Measurements from ENCODE around the gene PDK2. TPM values are rescaled to one million over a fixed set of nuclear protein-coding genes. Genes with fewer than 3 reads are reported as not detected.

The PDK2 gene
- total and polyA plus RNA-seq, 5 experiments from 2014 or later: 27.9 to 47.4 (median 44.4) TPM

GRCh38 chr17:50088952-50089825 lies 6.0 kb upstream of the PDK2 start:
- H3K27ac Mint-ChIP-seq: no peak overlapping the region
- no peaks in the 10 kb centered on the region for H3K9me3 Mint-ChIP-seq
- POLR2A ChIA-PET: no interaction called here
- no peak for DNase-seq
- no peak overlapping the region for H3K4me3 Mint-ChIP-seq
- H3K4me1 Mint-ChIP-seq: peaks cover 3 to 6% (median 4%) of the 10 kb centered on the region in 4 donors
- no peak for ATAC-seq
- peaks cover 0 to 2% (median 0%) of the 10 kb centered on the region in 5 donors for H3K27me3 Mint-ChIP-seq
- H3K36me3 Mint-ChIP-seq: no peaks in the 10 kb centered on the region

GRCh38 chr17:50090071-50090470 lies 5.1 kb upstream of the PDK2 start:
- H3K4me1 Mint-ChIP-seq: peaks cover 4 to 11% (median 7%) of the 10 kb centered on the region in 4 donors
- no peak for DNase-seq
- peaks cover 0 to 5% (median 0%) of the 10 kb centered on the region in 5 donors for H3K27me3 Mint-ChIP-seq
- no peaks in the 10 kb centered on the region for H3K9me3 Mint-ChIP-seq
- H3K4me3 Mint-ChIP-seq: no peak overlapping the region
- H3K27ac Mint-ChIP-seq: no peak overlapping the region
- no peak for ATAC-seq
- H3K36me3 Mint-ChIP-seq: no peaks in the 10 kb centered on the region
- POLR2A ChIA-PET: no interaction called here

GRCh38 chr17:50090971-50091917 lies 3.9 kb upstream of the PDK2 start:
- POLR2A ChIA-PET: no interaction called here
- DNase-seq (no peak), ATAC-seq (no peak)
- no peak overlapping the region for H3K4me3 Mint-ChIP-seq
- no peaks in the 10 kb centered on the region for H3K36me3 Mint-ChIP-seq
- H3K9me3 Mint-ChIP-seq: no peaks in the 10 kb centered on the region
- no peak overlapping the region for H3K27ac Mint-ChIP-seq
- peaks cover 0 to 5% (median 0%) of the 10 kb centered on the region in 5 donors for H3K27me3 Mint-ChIP-seq
- H3K4me1 Mint-ChIP-seq: peaks cover 14 to 23% (median 18%) of the 10 kb centered on the region in 4 donors

- ATAC-seq: no peak
- Mint-ChIP-seq H3K27ac (peak overlapping the region in 1 of 10 donors; percentile 22), H3K27me3 (peaks cover 0 to 5% (median 0%) of the 10 kb centered on the region in 5 donors), H3K4me1 (peaks cover 15 to 29% (median 25%) of the 10 kb centered on the region in 4 donors), H3K9me3 (no peaks in the 10 kb centered on the region), H3K4me3 (no peak overlapping the region), H3K36me3 (no peaks in the 10 kb centered on the region)
- POLR2A ChIA-PET: no interaction called here
- no peak for DNase-seq
These were observed 3.2 kb upstream of the PDK2 start for GRCh38 chr17:50091918-50092285.

GRCh38 chr17:50093246-50093645 lies 1.9 kb upstream of the PDK2 start:
- H3K4me1 Mint-ChIP-seq: peaks cover 16 to 34% (median 32%) of the 10 kb centered on the region in 4 donors
- no peak for ATAC-seq

GRCh38 chr17:50093807-50094206 lies 1.3 kb upstream of the PDK2 start:
- no peak for ATAC-seq
- peaks cover 0 to 10% (median 0%) of the 10 kb centered on the region in 3 donors for H3K36me3 Mint-ChIP-seq
- peaks cover 0 to 5% (median 0%) of the 10 kb centered on the region in 5 donors for H3K27me3 Mint-ChIP-seq
- peaks cover 19 to 39% (median 36%) of the 10 kb centered on the region in 4 donors for H3K4me1 Mint-ChIP-seq
- H3K27ac Mint-ChIP-seq: peak overlapping the region in 8 of 10 donors; percentile 93 to 98 (median 96)
- no peak for DNase-seq
- H3K9me3 Mint-ChIP-seq: no peaks in the 10 kb centered on the region
- H3K4me3 Mint-ChIP-seq: peak overlapping the region; percentile 95 to 99 (median 98)
- POLR2A ChIA-PET: interaction anchor here (0.7 to 2.0 kb wide), 11 partner anchors 13 to 881 kb away, joined by 3 to 8 read pairs (median 5); partner anchors contain the start of genes ITGA3 and XYLT2

More at GRCh38 chr17:50093246-50093645, 1.9 kb upstream of the PDK2 start:
- Mint-ChIP-seq H3K27me3 (peaks cover 0 to 5% (median 0%) of the 10 kb centered on the region in 5 donors), H3K36me3 (peaks cover 0 to 5% (median 0%) of the 10 kb centered on the region in 3 donors), H3K4me3 (peak overlapping the region in 3 of 10 donors; percentile 20 to 30 (median 23)), H3K9me3 (no peaks in the 10 kb centered on the region), H3K27ac (peak overlapping the region in 4 of 10 donors; percentile 41 to 69 (median 52))
- no peak for DNase-seq
- POLR2A ChIA-PET: interaction anchor here (0.7 to 2.0 kb wide), 3 partner anchors 12 to 59 kb away, joined by 4 to 8 read pairs (median 7); no protein-coding TSS in a partner anchor

- DNase-seq: peak; percentile 76 to 95 (median 88)
- peaks cover 0 to 5% (median 0%) of the 10 kb centered on the region in 5 donors for H3K27me3 Mint-ChIP-seq
- H3K4me1 Mint-ChIP-seq: peaks cover 19 to 41% (median 37%) of the 10 kb centered on the region in 4 donors
- peak overlapping the region; percentile 95 to 99 (median 98) for H3K4me3 Mint-ChIP-seq
- H3K36me3 Mint-ChIP-seq: peaks cover 0 to 14% (median 0%) of the 10 kb centered on the region in 3 donors
- peak; percentile 44 to 52 for ATAC-seq
- POLR2A ChIA-PET: interaction anchor here (0.7 to 2.0 kb wide), 12 partner anchors 13 to 881 kb away, joined by 3 to 7 read pairs (median 5); partner anchors contain the start of genes ITGA3, PPP1R9B and XYLT2
- no peaks in the 10 kb centered on the region for H3K9me3 Mint-ChIP-seq
- H3K27ac Mint-ChIP-seq: peak overlapping the region; percentile 93 to 98 (median 96)
These were observed 853 bp upstream of the PDK2 start for GRCh38 chr17:50094243-50094752.

GRCh38 chr17:50095626-50096037 lies 481 bp downstream of the PDK2 start:
- no peak for DNase-seq
- Mint-ChIP-seq H3K4me3 (peak overlapping the region; percentile 95 to 99 (median 98)), H3K27ac (peak overlapping the region; percentile 93 to 98 (median 96)), H3K9me3 (no peaks in the 10 kb centered on the region), H3K27me3 (peaks cover 0 to 5% (median 0%) of the 10 kb centered on the region in 5 donors), H3K4me1 (peaks cover 22 to 54% (median 47%) of the 10 kb centered on the region in 4 donors), H3K36me3 (peaks cover 0 to 26% (median 0%) of the 10 kb centered on the region in 3 donors)
- POLR2A ChIA-PET: interaction anchor here (0.6 to 1.5 kb wide), 7 partner anchors 16 to 418 kb away, joined by 3 to 17 read pairs (median 4); partner anchors contain the start of gene SPOP
- ATAC-seq: no peak

GRCh38 chr17:50096092-50096491 lies 941 bp downstream of the PDK2 start:
- POLR2A ChIA-PET: interaction anchor here (0.6 to 1.5 kb wide), 7 partner anchors 17 to 418 kb away, joined by 3 to 17 read pairs (median 4); partner anchors contain the start of gene SPOP
- peaks cover 0 to 28% (median 0%) of the 10 kb centered on the region in 3 donors for H3K36me3 Mint-ChIP-seq
- DNase-seq (no peak), ATAC-seq (no peak)
- peaks cover 0 to 5% (median 0%) of the 10 kb centered on the region in 5 donors for H3K27me3 Mint-ChIP-seq
- H3K9me3 Mint-ChIP-seq: no peaks in the 10 kb centered on the region
- H3K27ac Mint-ChIP-seq: peak overlapping the region; percentile 93 to 98 (median 96)
- H3K4me1 Mint-ChIP-seq: peaks cover 23 to 56% (median 49%) of the 10 kb centered on the region in 4 donors
- H3K4me3 Mint-ChIP-seq: peak overlapping the region; percentile 95 to 99 (median 98)

GRCh38 chr17:50096758-50097157 lies 1.6 kb downstream of the PDK2 start:
- H3K27me3 Mint-ChIP-seq: peaks cover 0 to 5% (median 0%) of the 10 kb centered on the region in 5 donors
- H3K4me3 Mint-ChIP-seq: peak overlapping the region in 9 of 10 donors; percentile 26 to 99 (median 98)
- peaks cover 0 to 28% (median 0%) of the 10 kb centered on the region in 3 donors for H3K36me3 Mint-ChIP-seq
- ATAC-seq: no peak
- no peaks in the 10 kb centered on the region for H3K9me3 Mint-ChIP-seq
- no peak for DNase-seq
- H3K27ac Mint-ChIP-seq: peak overlapping the region in 5 of 10 donors; percentile 25 to 95 (median 60)
- peaks cover 23 to 56% (median 49%) of the 10 kb centered on the region in 4 donors for H3K4me1 Mint-ChIP-seq
- POLR2A ChIA-PET: interaction anchor here (0.8 to 1.5 kb wide), 3 partner anchors 18 to 55 kb away, joined by 3 to 4 read pairs (median 4); no protein-coding TSS in a partner anchor

- ATAC-seq (no peak), DNase-seq (no peak)
- Mint-ChIP-seq H3K9me3 (no peaks in the 10 kb centered on the region), H3K27me3 (peaks cover 0 to 3% (median 0%) of the 10 kb centered on the region in 5 donors), H3K4me1 (peaks cover 23 to 56% (median 49%) of the 10 kb centered on the region in 4 donors), H3K27ac (peak overlapping the region in 4 of 10 donors; percentile 52 to 67 (median 60)), H3K4me3 (peak overlapping the region in 5 of 10 donors; percentile 22 to 99 (median 50)), H3K36me3 (peaks cover 0 to 32% (median 2%) of the 10 kb centered on the region in 3 donors)
- POLR2A ChIA-PET: interaction anchor here (0.8 to 1.4 kb wide), 3 partner anchors 16 to 54 kb away, joined by 3 to 4 read pairs (median 3); no protein-coding TSS in a partner anchor
These were observed 2.3 kb downstream of the PDK2 start for GRCh38 chr17:50097455-50097854.
